HFF-Myc (cell line): ENCODE results near the gene PPARG.
"Not testable (repeated sequence)": the region's sequence is repeated elsewhere in the genome, so short reads cannot be mapped to it uniquely, and the experiment has no call there.

Experiments
- DNase-seq: peaks from one replicate; pipeline ENCODE4 v3.0.0-alpha.2; 2011; ENCODE audit warnings: low read depth; ENCODE audit errors: extremely low read depth
- H3K4me3 ChIP-seq: replicated peaks from 2 replicates; pipeline ENCODE4 v1.5.1; 2011; ENCODE audit warnings: low read depth, mild to moderate bottlenecking, control low read depth, low read length
- TF ChIP-seq, protein P1 (sequence below): IDR thresholded peaks from 2 replicates; pipeline ENCODE4 v1.5.1; 2012; ENCODE audit warnings: mild to moderate bottlenecking, low read depth, low read length, control low read depth; ENCODE audit errors: missing control alignments

Gene PPARG

DNA sequence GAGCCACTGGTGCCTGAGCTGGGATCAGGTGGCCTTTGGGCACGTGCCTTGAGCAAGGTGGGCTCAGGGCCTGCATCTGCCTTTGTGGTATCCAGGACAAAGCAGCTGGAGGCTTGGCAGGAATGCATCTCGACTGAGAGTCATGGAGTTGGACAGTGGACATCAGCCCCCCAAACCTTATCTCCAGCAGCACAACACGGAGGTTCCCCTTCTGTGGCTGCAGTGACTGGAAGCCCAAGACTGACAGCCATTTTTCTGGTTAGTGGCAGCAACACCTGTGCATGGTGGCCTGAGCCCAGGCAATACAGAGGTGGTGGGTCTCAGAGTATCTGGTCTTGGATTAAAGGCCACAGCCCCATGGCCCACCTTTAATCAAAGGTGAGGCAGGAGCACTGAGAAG is 167.6 kb downstream of the PPARG start:
- TF ChIP-seq, protein P1, sequence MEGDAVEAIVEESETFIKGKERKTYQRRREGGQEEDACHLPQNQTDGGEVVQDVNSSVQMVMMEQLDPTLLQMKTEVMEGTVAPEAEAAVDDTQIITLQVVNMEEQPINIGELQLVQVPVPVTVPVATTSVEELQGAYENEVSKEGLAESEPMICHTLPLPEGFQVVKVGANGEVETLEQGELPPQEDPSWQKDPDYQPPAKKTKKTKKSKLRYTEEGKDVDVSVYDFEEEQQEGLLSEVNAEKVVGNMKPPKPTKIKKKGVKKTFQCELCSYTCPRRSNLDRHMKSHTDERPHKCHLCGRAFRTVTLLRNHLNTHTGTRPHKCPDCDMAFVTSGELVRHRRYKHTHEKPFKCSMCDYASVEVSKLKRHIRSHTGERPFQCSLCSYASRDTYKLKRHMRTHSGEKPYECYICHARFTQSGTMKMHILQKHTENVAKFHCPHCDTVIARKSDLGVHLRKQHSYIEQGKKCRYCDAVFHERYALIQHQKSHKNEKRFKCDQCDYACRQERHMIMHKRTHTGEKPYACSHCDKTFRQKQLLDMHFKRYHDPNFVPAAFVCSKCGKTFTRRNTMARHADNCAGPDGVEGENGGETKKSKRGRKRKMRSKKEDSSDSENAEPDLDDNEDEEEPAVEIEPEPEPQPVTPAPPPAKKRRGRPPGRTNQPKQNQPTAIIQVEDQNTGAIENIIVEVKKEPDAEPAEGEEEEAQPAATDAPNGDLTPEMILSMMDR = no peak
- no peak for DNase-seq

DNA sequence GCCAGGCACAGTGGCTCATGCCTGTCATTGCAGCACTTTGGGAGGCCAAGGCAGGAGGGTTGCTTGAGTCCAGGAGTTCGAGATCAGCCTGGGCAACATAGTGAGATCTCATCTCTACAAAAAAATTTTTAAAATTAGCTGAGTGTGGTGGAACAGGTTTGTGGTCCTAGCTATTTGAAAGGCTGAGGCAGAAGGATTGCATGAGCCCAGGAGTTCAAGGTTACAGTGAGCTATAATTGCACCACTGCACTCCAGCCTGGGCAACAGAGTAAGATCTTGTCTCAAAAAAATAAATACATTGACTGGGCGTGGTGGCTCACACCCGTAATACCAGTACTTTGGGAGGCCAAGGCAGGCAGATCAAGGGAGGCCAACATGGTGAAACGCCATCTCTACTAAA is 168.5 kb downstream of the PPARG start:
- DNase-seq, H3K4me3 ChIP-seq: not testable (repeated sequence)

More for the DNA sequence above, 167.6 kb downstream of the PPARG start:
- no peak overlapping the region for H3K4me3 ChIP-seq

DNA sequence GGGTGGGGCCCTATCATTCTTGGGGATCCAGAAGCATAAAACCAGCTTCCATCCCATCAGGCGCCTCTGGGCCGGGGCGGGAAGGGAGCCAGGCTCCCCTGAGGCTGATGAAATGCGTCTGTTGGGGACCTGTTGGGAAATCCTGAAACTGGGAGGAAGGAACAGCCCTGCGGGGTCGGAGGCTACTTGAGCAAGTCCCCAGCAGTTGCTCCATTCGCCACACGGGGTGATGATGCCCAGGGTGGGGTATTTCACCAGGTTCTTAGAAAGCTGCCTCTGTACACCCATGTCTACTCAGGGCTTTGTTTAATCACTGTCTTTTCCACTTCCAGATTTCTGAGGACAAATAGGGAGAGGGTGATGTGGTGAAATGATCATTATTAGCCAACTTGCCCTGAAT is 170.0 kb downstream of the PPARG start:
- DNase-seq = no peak
- no peak overlapping the region for H3K4me3 ChIP-seq
- TF ChIP-seq, protein P1 = no peak

DNA sequence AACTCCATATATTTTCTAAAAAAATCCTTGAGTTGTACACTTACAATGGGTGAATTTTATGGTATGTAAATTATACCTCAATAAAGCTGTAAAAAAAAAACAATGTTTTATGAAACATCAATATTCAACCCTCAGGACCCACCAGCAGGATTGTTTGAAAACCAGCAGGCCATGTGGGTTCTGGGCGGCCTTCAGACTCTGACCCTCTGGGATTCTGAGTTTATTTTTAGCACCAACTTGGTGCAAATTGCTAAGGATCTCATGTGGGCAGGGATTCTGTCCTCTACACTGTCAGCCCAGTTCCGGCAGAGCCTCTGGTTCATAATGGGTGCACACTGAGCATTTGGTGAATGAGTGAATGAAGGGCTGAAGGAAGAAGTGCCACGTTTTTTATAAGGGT is 171.3 kb downstream of the PPARG start:
- H3K4me3 ChIP-seq = no peak overlapping the region
- DNase-seq = no peak
- TF ChIP-seq, protein P1 = no peak

DNA sequence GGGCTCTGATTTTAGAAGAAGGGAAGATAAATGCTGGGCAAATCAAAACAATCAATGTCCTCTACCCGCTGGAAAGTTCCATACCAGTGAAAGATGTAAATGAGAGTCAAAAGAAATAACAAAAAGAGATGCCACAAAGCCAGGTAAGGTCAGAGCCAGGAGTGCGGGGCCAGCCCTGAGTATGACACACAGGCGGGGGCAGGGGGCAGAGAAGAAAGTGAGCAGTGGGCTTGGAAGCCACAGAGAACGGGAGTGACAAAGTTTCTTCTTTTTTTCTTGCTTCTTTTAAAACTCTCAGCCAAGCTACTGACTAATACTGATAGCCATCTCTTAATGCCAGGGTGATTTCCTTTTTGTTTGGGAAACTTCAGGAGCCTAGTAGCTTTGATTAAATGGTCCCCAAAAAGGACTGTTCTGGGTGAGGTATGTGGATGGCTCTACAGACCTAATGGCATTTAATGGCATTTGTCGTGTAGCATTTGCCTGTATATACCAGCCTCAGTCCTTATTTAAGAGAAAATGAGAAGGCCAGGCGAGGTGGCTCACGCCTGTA is 172.3 kb downstream of the PPARG start:
- TF ChIP-seq, protein P1 = no peak
- no peak overlapping the region for H3K4me3 ChIP-seq
- DNase-seq = no peak

DNA sequence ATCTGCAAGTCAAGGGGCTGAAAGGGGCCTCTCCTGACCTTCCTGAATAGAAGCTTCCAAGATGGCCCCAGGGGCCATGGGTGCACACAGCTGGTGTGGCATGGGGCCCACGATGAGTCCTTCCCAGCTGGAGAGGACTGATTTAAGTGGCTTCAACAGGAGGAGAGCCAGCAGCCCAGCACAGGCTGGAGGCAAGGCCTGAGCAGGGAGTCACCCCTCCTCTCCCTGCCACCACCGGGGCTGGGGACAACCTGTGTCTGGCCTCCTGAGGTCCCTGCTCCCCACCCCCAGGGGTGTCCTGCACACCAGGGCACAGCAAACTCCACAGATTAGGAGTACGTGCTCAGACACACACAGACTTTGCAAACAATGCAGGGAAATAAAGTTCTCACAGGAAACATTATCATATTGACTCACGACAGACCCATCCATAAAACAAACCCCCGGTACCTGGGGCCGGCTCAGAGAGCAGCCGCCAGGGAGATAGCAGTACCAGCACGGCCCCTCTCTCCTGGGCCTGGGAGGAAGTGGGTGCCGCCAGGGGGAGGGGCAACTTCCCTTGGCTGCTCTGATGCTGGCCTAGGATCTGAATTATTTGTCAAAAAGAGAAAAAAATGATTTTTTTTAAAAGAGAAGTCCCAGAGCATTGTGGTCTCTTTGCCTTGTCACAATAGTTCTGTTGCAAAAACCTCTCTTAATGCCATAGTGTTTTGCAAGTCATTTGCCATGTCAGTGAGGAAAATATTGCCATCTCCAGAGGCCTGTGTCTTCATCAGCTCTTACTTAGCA is 173.5 kb downstream of the PPARG start:
- TF ChIP-seq, protein P1 = no peak
- no peak overlapping the region for H3K4me3 ChIP-seq

DNA sequence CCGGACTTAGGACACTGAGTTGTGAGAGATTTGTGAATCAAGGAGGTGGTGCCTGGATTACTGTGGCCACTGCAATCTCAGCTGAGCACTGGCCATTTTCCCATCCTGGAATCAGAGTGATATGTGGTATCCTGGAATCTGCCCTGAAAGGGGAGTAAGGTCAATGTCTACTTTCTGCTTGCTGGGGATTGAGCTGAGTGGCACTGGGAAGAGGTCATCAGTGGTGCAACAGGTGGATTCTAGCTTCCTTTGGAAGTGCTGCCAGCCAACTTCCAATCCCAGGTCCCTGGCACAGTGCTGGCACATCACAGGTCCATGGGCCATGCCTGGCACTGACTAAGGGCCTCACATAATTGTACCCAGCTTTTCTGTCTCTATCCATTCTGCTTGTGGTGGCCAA is 174.8 kb downstream of the PPARG start:
- TF ChIP-seq, protein P1 = no peak
- no peak for DNase-seq
- no peak overlapping the region for H3K4me3 ChIP-seq

More for the DNA sequence above, 173.5 kb downstream of the PPARG start:
- DNase-seq = no peak
